GM12892 (cell line): ENCODE results near the gene AFG3L2. TPM values are rescaled to one million over a fixed set of nuclear protein-coding genes. Genes with fewer than 3 reads are reported as not detected.
"Not testable (repeated sequence)": the region's sequence is repeated elsewhere in the genome, so short reads cannot be mapped to it uniquely, and the experiment has no call there.

Experiments
- DNase-seq: peaks from one replicate; pipeline ENCODE4 v3.0.0; 2011; ENCODE audit not compliant: insufficient read length
- FAIRE-seq: peaks from 2 replicates; lab custom pipeline; 2011; peaks lifted over from hg19 to GRCh38; lab: Jason Lieb, UNC
- POLR2A ChIP-seq: IDR thresholded peaks from 2 replicates; pipeline ENCODE4 v1.6.1; 2011; ENCODE audit warnings: low read depth, low read length, control low read depth
- POLR2AphosphoS5 ChIP-seq: IDR thresholded peaks from 2 replicates; pipeline ENCODE4 v1.6.1; 2011; ENCODE audit warnings: low read depth, low read length, control low read depth
- TAF1 ChIP-seq: IDR thresholded peaks from 2 replicates; pipeline ENCODE4 v1.6.1; 2011; ENCODE audit warnings: low read depth, mild to moderate bottlenecking, control low read depth, low read length, borderline replicate concordance
- polyA plus RNA-seq: library from polyadenylated mRNA; unstranded; fragments of >200 nt; gene quantifications from one replicate; pipeline ENCODE4 v1.2.1, GENCODE V29; 2012; ENCODE audit warnings: missing spikeins, inconsistent platforms; ENCODE audit not compliant: missing spikeins

AFG3L2 gene
- 46.2 TPM for polyA plus RNA-seq

GRCh38 chr18:12376754-12377555 is at the start of gene AFG3L2:
Gene AFG3L2 (minus strand): TSS chr18:12377227. CDS start chr18:12377082, 145 bp downstream.
- TF ChIP-seq POLR2AphosphoS5, result peak; percentile 83
- peak; percentile 31; the same call in 1 of the 2 replicates for TF ChIP-seq TAF1
- peak; percentile 94 for TF ChIP-seq POLR2A
- peak; percentile 87 for DNase-seq
- peak; percentile 97 for FAIRE-seq

- DNase-seq, result no peak
- no peak for FAIRE-seq
- TF ChIP-seq TAF1, result no peak
- no peak for TF ChIP-seq POLR2AphosphoS5
- TF ChIP-seq POLR2A, result no peak
These were observed 47.2 kb upstream of the AFG3L2 start for GRCh38 chr18:12424252-12424651.

- no peak for TF ChIP-seq TAF1
- no peak for TF ChIP-seq POLR2A
- no peak for TF ChIP-seq POLR2AphosphoS5
- no peak for FAIRE-seq
- no peak for DNase-seq
These were observed 46.8 kb upstream of the AFG3L2 start for GRCh38 chr18:12423820-12424219.

- DNase-seq (no peak), FAIRE-seq (no peak)
- TF ChIP-seq POLR2AphosphoS5 (no peak), POLR2A (no peak), TAF1 (no peak)
These were observed 46.4 kb upstream of the AFG3L2 start for GRCh38 chr18:12423393-12423792.

- DNase-seq, result no peak
- no peak for FAIRE-seq
- no peak for TF ChIP-seq POLR2A
- TF ChIP-seq TAF1, result no peak
- no peak for TF ChIP-seq POLR2AphosphoS5
These were observed 45.9 kb upstream of the AFG3L2 start for GRCh38 chr18:12422936-12423335.

- FAIRE-seq (no peak), DNase-seq (no peak)
- no peak for TF ChIP-seq POLR2AphosphoS5
- no peak for TF ChIP-seq TAF1
- TF ChIP-seq POLR2A, result no peak
These were observed 44.7 kb upstream of the AFG3L2 start for GRCh38 chr18:12421732-12422131.

- TF ChIP-seq POLR2AphosphoS5 (no peak), TAF1 (no peak), POLR2A (no peak)
- FAIRE-seq (no peak), DNase-seq (no peak)
These were observed 43.9 kb upstream of the AFG3L2 start for GRCh38 chr18:12420821-12421421.

- DNase-seq (no peak), FAIRE-seq (no peak)
- no peak for TF ChIP-seq POLR2A
These were observed 40.7 kb upstream of the AFG3L2 start for GRCh38 chr18:12417687-12418086.

- no peak for FAIRE-seq
- TF ChIP-seq TAF1, result no peak
- TF ChIP-seq POLR2AphosphoS5, result no peak
- TF ChIP-seq POLR2A, result no peak
- DNase-seq, result no peak
These were observed 39.2 kb upstream of the AFG3L2 start for GRCh38 chr18:12416098-12416729.

GRCh38 chr18:12411456-12411855 is 34.4 kb upstream of the AFG3L2 start:
- no peak for TF ChIP-seq POLR2AphosphoS5
- TF ChIP-seq TAF1, result no peak
- TF ChIP-seq POLR2A, result no peak
- no peak for DNase-seq

GRCh38 chr18:12410747-12411146 is 33.7 kb upstream of the AFG3L2 start:
- DNase-seq, FAIRE-seq: not testable (repeated sequence)

More at GRCh38 chr18:12411456-12411855, 34.4 kb upstream of the AFG3L2 start:
- FAIRE-seq, result no peak

- TF ChIP-seq POLR2A (no peak), TAF1 (no peak), POLR2AphosphoS5 (no peak)
- DNase-seq, result no peak
- FAIRE-seq, result no peak
These were observed 33.1 kb upstream of the AFG3L2 start for GRCh38 chr18:12410081-12410481.
